Naive B cell (primary cell): Measurements from ENCODE around the gene LCN15. TPM values are rescaled to one million over a fixed set of nuclear protein-coding genes. Genes with fewer than 3 reads are reported as not detected.
A peak's percentile ranks its signal among the peaks of the same experiment; 100 is the strongest.
"Not testable (repeated sequence)": the region's sequence is repeated elsewhere in the genome, so short reads cannot be mapped to it uniquely, and the experiment has no call there.

Source experiments
- ATAC-seq, 2 donors: fragments of 150-1000 bp; cut with Tn5 transposase; 2 replicates each; pipeline ENCODE4 v1.10.0; 2021; ENCODE audit warnings: low read depth in 2 of 2, mild to moderate bottlenecking in 2 of 2, moderate library complexity in 2 of 2
- DNase-seq: peaks from one replicate; pipeline ENCODE4 v3.0.0; 2022
- H3K27ac Mint-ChIP-seq, 6 donors: one replicate each; pipeline ENCODE4 v1.8.0; 2020 to 2022; ENCODE audit warnings: mild to moderate bottlenecking in 6 of 6, mixed read lengths in 6 of 6, moderate library complexity in 5 of 6, inconsistent platforms in 2 of 6
- H3K27me3 Mint-ChIP-seq, 3 donors: one replicate each; pipeline ENCODE4 v1.8.0; 2021 to 2022; ENCODE audit warnings: mixed read lengths in 3 of 3, mild to moderate bottlenecking in 1 of 3
- H3K36me3 Mint-ChIP-seq, 2 donors: one replicate each; pipeline ENCODE4 v1.8.0; 2020 to 2022; ENCODE audit warnings: mixed read lengths in 2 of 2, inconsistent platforms in 1 of 2, mild to moderate bottlenecking in 1 of 2
- H3K4me1 Mint-ChIP-seq, 3 donors: one replicate each; pipeline ENCODE4 v1.8.0; 2020 to 2022; ENCODE audit warnings: mixed read lengths in 3 of 3, inconsistent platforms in 1 of 3, mild to moderate bottlenecking in 1 of 3, moderate library complexity in 1 of 3
- H3K4me3 Mint-ChIP-seq, 8 donors: one replicate each; pipeline ENCODE4 v1.8.0; 2020 to 2022; ENCODE audit warnings: mild to moderate bottlenecking in 8 of 8, mixed read lengths in 8 of 8, moderate library complexity in 8 of 8, inconsistent platforms in 2 of 8
- H3K9me3 Mint-ChIP-seq, 7 donors: one replicate each; pipeline ENCODE4 v1.8.0; 2020 to 2022; ENCODE audit warnings: mixed read lengths in 7 of 7, mild to moderate bottlenecking in 5 of 7, inconsistent platforms in 2 of 7, moderate library complexity in 1 of 7
- polyA plus RNA-seq, 6 donors: library from polyadenylated mRNA; unstranded; fragments of 300-500 nt; fragmentation: Illumina TruSeq; gene quantifications; one replicate each; pipeline ENCODE4 v1.2.3, GENCODE V29; 2021; ENCODE audit warnings: low read depth in 6 of 6

LCN15 gene
- polyA plus RNA-seq, 6 donors from 2014 or later = 0.09 TPM; not detected in 5

DNA sequence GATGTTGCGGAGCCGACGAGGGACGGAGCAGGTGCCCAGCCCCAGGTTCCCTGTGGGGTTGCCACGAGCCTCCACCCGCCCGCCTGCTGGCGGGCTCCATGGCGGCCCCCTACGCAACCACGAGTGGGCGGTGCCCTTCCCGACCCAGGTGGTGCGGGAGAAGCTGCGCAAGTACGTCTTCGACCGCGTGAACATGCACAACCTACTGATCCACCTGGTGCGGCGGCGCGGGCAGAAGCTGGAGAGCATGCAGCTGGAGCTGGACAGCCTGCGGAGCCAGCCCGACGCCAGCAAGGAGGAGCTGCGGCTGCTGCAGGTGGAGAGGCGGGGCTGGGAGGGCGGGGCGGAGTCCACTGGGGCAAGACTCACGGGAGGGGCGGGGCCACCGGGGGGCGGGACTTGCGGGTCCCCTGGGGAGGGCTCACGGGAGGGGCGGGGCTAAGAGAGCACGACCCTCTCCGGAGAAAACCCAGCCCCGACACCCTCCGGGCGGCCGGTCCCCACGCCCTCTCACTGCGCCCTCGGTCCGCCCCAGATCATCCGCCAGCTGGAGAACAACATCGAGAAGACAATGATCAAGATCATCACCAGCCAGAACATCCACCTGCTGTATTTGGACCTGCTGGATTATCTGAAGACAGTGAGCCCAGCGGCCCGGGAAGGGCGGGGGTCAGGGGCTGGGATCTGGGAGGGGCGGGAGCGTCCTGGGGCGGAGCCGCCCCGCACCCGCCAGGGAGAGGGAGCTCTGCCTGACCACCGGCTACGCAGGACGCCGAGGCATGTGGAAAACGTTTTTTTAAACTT, 35.7 kb upstream of the LCN15 start:
- no peaks in the 10 kb centered on the region for H3K27me3 Mint-ChIP-seq
- H3K4me1 Mint-ChIP-seq = peaks cover 15 to 29% (median 17%) of the 10 kb centered on the region in 3 donors
- ATAC-seq = peak; percentile 70 to 72
- H3K27ac Mint-ChIP-seq = peak overlapping the region in 5 of 6 donors; percentile 20 to 90 (median 57)
- no peaks in the 10 kb centered on the region for H3K36me3 Mint-ChIP-seq
- peak; percentile 76 for DNase-seq
- H3K9me3 Mint-ChIP-seq = no peaks in the 10 kb centered on the region
- peak overlapping the region; percentile 72 to 92 (median 86) for H3K4me3 Mint-ChIP-seq

- Mint-ChIP-seq H3K27me3 (no peaks in the 10 kb centered on the region), H3K9me3 (no peaks in the 10 kb centered on the region), H3K27ac (peak overlapping the region in 4 of 6 donors; percentile 20 to 74 (median 40)), H3K4me3 (peak overlapping the region in 7 of 8 donors; percentile 72 to 92 (median 82)), H3K36me3 (no peaks in the 10 kb centered on the region), H3K4me1 (peaks cover 15 to 29% (median 17%) of the 10 kb centered on the region in 3 donors)
- ATAC-seq (no peak), DNase-seq (no peak)
These were observed 34.9 kb upstream of the LCN15 start for GRCh38 chr9:136799079-136799853.

DNA sequence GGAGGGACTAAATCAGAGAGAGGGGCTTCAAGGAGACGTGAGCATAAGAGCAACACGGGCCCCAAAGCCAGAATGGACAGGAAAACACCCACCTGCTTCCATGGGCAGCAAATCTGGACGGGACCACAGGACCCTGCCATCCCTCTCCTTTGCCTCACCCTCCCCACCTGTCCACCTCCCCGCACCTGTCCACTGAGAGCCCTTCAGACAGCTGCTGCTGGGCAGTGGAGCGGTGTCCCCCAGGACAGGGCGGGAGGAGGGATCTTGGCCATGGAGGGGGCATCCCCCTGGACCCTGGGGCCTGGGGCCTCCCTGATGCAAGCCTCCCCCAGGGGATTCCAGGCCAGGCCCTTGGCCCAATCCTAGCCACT, 34.4 kb upstream of the LCN15 start:
- ATAC-seq (no peak), DNase-seq (no peak)
- Mint-ChIP-seq H3K9me3 (no peaks in the 10 kb centered on the region), H3K36me3 (no peaks in the 10 kb centered on the region), H3K27ac (peak overlapping the region in 1 of 6 donors; percentile 34), H3K4me1 (peaks cover 15 to 26% (median 17%) of the 10 kb centered on the region in 3 donors), H3K4me3 (peak overlapping the region in 5 of 8 donors; percentile 9 to 78 (median 36)), H3K27me3 (no peaks in the 10 kb centered on the region)

- Mint-ChIP-seq H3K4me3 (peak overlapping the region in 3 of 8 donors; percentile 25 to 68 (median 57)), H3K4me1 (peaks cover 15 to 26% (median 26%) of the 10 kb centered on the region in 3 donors)
- H3K27ac Mint-ChIP-seq, H3K36me3 Mint-ChIP-seq, DNase-seq, ATAC-seq, H3K27me3 Mint-ChIP-seq, H3K9me3 Mint-ChIP-seq: not testable (repeated sequence)
These were observed 32.5 kb upstream of the LCN15 start for GRCh38 chr9:136796775-136797347.

GRCh38 chr9:136796238-136796774, 32.0 kb upstream of the LCN15 start, which contains the start of gene CCDC183:
Gene CCDC183, plus strand, starts transcription at chr9:136796338. Its CDS starts 60 bp downstream, at chr9:136796398.
- no peak for DNase-seq
- H3K36me3 Mint-ChIP-seq = no peaks in the 10 kb centered on the region
- peak within 1 kb of the TSS in 2 of 6 donors; percentile 73 to 93 for H3K27ac Mint-ChIP-seq
- no peaks in the 10 kb centered on the region for H3K9me3 Mint-ChIP-seq
- H3K27me3 Mint-ChIP-seq = no peaks in the 10 kb centered on the region
- ATAC-seq = no peak
- H3K4me3 Mint-ChIP-seq = peak within 1 kb of the TSS in 5 of 8 donors; percentile 19 to 68 (median 47)
- H3K4me1 Mint-ChIP-seq = peaks cover 14 to 24% (median 23%) of the 10 kb centered on the region in 3 donors

DNA sequence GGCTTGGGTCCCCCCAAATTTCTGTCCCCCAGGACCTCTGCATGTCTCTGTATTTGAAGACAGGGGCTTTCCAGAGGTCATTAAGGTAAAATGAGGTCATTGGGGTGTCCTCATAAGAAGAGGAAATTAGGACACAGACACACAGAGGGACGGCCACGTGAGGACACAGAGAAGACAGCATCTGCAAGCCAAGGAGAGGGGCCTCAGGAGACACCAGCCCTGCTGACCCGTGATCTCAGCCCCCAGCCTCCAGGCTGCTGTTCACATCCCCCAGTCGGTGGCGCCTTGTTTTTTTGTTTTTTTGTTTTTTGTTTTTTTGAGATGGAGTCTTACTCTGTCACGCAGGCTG, 30.7 kb upstream of the LCN15 start:
- H3K9me3 Mint-ChIP-seq = no peaks in the 10 kb centered on the region
- peak overlapping the region in 1 of 8 donors; percentile 45 for H3K4me3 Mint-ChIP-seq
- no peaks in the 10 kb centered on the region for H3K27me3 Mint-ChIP-seq
- H3K27ac Mint-ChIP-seq = peak overlapping the region in 1 of 6 donors; percentile 69
- DNase-seq (no peak), ATAC-seq (no peak)
- no peaks in the 10 kb centered on the region for H3K36me3 Mint-ChIP-seq
- H3K4me1 Mint-ChIP-seq = peaks cover 2 to 12% (median 11%) of the 10 kb centered on the region in 3 donors

DNA sequence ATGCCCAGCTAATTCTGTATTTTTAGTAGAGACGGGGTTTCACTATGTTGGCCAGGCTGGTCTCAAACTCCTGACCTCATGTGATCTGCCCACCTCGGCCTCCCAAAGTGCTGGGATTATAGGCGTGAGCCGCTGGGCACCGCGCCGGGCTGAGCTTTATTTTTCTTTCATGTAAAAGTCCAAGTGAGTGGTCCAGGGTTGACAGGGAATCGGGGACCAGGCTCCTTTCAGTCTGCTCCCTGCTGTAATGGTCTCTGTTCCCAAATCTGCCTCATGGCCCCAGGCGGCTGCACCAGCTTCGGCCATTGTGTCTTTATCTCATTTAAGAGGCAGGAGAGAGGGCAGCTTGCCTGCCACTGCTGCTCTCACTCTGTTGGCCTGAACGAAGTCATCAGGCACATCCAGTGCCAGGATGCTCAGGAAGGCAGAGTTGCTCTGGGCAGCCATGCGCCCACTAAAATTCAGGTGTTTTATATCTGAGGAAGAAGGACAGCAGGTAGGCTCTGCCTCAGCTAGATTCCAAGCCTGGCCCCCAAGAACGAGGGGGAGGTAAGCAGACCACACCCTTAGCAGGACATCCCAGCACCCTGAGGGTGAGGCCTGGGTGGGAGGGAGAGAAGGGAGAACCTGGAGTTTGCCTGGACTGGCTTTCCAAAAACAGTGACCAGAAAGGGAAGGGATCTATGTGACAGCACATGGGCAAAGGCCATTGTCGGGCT, 30.1 kb upstream of the LCN15 start:
- Mint-ChIP-seq H3K9me3 (no peaks in the 10 kb centered on the region), H3K27me3 (no peaks in the 10 kb centered on the region), H3K36me3 (no peaks in the 10 kb centered on the region), H3K4me3 (peak overlapping the region in 1 of 8 donors; percentile 45), H3K27ac (peak overlapping the region in 2 of 6 donors; percentile 56 to 84), H3K4me1 (peaks cover 0 to 12% (median 9%) of the 10 kb centered on the region in 3 donors)
- DNase-seq (no peak), ATAC-seq (no peak)

- ATAC-seq = no peak
- peak overlapping the region in 6 of 8 donors; percentile 21 to 64 (median 35) for H3K4me3 Mint-ChIP-seq
- H3K9me3 Mint-ChIP-seq = no peaks in the 10 kb centered on the region
- no peaks in the 10 kb centered on the region for H3K27me3 Mint-ChIP-seq
- no peaks in the 10 kb centered on the region for H3K36me3 Mint-ChIP-seq
- no peak for DNase-seq
- peak overlapping the region in 3 of 6 donors; percentile 38 to 43 (median 42) for H3K27ac Mint-ChIP-seq
- H3K4me1 Mint-ChIP-seq = peaks cover 3 to 12% (median 9%) of the 10 kb centered on the region in 3 donors
These were observed 29.0 kb upstream of the LCN15 start for GRCh38 chr9:136793086-136793946.

GRCh38 chr9:136792321-136793085, 28.2 kb upstream of the LCN15 start:
- no peak for DNase-seq
- no peaks in the 10 kb centered on the region for H3K9me3 Mint-ChIP-seq
- peak overlapping the region in 4 of 6 donors; percentile 80 to 99 (median 98) for H3K27ac Mint-ChIP-seq
- peak overlapping the region; percentile 1 to 89 (median 78) for H3K4me3 Mint-ChIP-seq
- no peak for ATAC-seq
- no peaks in the 10 kb centered on the region for H3K36me3 Mint-ChIP-seq
- H3K4me1 Mint-ChIP-seq = peaks cover 9 to 14% (median 14%) of the 10 kb centered on the region in 3 donors
- no peaks in the 10 kb centered on the region for H3K27me3 Mint-ChIP-seq

GRCh38 chr9:136791516-136792276, 27.4 kb upstream of the LCN15 start:
- peak; percentile 32 to 41 for ATAC-seq
- H3K4me3 Mint-ChIP-seq = peak overlapping the region; percentile 77 to 92 (median 88)
- DNase-seq = peak; percentile 73

More at GRCh38 chr9:136791516-136792276, 27.4 kb upstream of the LCN15 start:
- Mint-ChIP-seq H3K27ac (peak overlapping the region; percentile 96 to 99 (median 99)), H3K36me3 (no peaks in the 10 kb centered on the region), H3K9me3 (no peaks in the 10 kb centered on the region), H3K27me3 (no peaks in the 10 kb centered on the region), H3K4me1 (peaks cover 12 to 15% (median 14%) of the 10 kb centered on the region in 3 donors)
